ENCODE data around the gene ADAM15.

DNA sequence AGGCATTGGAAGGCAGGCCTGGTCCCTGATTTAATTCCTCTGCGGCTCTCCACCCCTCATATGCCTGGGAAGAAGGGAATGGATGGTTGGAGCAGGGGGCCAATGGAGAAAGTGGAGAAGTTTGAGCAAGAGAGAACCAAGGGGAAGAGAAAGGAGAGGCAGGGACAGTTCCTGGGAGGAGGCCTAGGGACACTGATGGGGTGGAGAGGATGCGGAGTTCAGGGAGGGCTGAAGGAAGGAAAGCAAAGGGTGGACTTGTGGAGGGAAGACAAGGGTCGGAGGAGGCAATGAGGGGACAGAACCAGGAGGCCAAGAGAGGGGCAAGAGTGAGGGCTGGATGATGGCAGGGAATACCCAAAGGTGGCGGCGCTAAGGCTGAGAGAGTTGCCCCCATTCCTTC, 41.4 kb upstream of the ADAM15 start:
- TF ChIP-seq, protein P1, sequence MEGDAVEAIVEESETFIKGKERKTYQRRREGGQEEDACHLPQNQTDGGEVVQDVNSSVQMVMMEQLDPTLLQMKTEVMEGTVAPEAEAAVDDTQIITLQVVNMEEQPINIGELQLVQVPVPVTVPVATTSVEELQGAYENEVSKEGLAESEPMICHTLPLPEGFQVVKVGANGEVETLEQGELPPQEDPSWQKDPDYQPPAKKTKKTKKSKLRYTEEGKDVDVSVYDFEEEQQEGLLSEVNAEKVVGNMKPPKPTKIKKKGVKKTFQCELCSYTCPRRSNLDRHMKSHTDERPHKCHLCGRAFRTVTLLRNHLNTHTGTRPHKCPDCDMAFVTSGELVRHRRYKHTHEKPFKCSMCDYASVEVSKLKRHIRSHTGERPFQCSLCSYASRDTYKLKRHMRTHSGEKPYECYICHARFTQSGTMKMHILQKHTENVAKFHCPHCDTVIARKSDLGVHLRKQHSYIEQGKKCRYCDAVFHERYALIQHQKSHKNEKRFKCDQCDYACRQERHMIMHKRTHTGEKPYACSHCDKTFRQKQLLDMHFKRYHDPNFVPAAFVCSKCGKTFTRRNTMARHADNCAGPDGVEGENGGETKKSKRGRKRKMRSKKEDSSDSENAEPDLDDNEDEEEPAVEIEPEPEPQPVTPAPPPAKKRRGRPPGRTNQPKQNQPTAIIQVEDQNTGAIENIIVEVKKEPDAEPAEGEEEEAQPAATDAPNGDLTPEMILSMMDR (IDR thresholded peaks at IDR 0.05): no peak
- no peak for TF ChIP-seq POLR2A (IDR thresholded peaks at IDR 0.05)

Measured in right lobe of liver (tissue), 4 donors.